Measurements from ENCODE around the gene LHFPL6.

The LHFPL6 gene

DNA sequence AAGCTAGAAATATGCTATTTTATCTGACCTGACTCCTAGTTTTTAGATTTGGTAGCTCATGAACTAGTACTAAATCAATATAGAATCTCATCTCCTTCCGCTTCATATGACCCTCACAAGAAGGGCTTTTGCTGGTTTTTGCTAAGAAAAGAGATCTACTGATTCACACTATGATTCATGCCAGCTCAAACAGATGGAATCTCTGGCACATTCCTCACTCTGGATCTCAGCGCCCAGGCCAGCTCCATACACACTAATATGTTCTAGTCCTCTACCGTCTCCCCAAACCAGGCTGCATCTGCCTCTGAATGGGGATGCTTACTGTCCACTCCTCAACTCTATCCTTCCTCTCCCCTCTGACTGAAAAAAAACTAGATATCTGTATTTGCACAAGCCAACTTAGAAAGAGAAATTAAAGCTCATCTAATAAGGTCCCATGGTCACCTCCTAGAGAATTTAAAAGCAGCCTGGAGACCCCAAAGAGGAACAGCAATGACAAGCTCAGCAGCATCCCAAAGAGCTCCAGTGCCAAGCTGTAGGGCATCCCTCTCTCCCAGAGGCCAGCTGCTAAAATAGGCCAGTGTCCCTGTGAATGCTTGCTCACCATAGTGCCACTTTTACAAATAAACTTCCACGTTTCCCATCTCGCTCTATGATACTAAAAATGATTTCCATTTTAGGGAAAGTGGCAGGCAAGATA is 74.9 kb downstream of the LHFPL6 start:
- peak in 6 of 42 donors; percentile 4 to 48 (median 8) for DNase-seq
- intact Hi-C loops (cut with DNase I): no loop called here

DNA sequence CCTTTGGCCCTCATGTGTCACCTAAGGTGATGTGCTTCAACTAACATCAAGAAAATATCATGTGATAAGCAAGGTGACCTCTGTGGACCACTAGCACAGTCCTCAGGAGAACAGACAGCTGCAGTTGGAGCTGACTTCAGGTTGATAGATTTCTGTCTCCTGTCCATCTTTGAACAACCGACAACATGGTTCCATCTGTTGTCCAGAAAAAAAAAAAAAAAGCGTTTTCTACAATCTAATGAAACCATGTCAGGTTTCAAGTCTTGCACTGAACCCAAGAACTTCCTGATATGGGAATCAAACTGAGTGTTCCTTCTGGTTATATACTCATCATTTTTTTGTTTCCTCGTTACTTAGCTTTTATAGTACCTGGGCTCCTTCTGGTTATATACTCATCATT is 75.7 kb downstream of the LHFPL6 start:
- intact Hi-C loops (cut with DNase I): no loop called here
- no peak for DNase-seq

DNA sequence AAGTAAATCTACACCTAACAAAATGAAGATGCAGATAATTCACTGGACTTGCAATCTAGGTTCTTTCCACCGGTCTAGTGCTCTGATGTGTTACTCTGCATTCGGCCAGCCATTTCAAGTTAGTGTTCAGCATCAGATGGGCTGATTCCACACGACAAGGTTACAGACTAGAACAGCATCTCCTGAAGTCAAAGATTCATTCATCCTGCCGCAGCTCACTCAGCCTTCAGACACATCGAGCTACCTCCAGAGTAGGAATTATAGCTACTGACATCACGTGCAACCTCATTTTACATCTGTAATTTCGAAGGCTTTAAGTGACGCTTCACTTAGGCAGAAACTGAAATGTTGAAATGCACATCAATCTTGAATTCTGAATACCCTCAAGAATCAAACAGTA is 76.5 kb downstream of the LHFPL6 start:
- intact Hi-C loops (cut with DNase I): no loop called here
- DNase-seq: no peak

DNA sequence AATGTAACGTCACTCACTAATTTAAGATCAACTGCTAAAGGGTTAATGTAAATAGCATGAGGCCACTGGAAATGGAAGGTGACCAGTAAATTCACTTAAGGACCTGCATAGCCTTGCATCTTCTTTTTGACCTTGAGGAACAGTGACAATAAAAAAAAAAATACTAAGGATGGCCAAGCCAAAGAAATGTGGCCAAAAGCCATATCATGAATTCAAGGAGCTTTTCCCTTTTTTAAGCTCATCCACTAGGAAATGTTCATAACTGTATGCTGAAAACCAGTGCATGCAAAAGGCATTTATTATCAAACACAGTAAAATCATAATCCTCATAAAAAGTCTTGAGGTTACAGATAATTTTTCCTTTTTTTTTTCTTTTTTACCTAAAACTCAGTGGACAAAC is 77.5 kb downstream of the LHFPL6 start:
- intact Hi-C loops (cut with DNase I): no loop called here
- no peak for DNase-seq

DNA sequence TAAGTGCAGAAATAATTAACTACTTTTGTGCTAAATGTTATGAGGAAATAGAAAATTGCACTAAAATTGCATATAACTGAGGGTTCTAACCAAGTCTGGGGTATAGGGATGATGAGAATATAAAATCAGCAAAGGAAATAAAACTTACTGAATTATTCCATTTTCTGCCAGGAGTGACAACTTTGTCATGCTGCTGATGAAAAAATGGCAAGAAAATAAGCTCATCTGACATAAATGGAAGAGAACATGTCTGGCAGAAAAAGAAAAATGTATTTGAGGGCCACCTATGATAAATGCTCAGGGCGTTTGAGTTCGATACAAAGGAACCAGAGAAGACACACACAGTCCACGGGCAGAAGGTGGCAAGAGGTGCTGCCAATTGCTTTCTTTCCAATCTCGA is 78.2 kb downstream of the LHFPL6 start:
- no peak for DNase-seq
- intact Hi-C loops (cut with DNase I): no loop called here

DNA sequence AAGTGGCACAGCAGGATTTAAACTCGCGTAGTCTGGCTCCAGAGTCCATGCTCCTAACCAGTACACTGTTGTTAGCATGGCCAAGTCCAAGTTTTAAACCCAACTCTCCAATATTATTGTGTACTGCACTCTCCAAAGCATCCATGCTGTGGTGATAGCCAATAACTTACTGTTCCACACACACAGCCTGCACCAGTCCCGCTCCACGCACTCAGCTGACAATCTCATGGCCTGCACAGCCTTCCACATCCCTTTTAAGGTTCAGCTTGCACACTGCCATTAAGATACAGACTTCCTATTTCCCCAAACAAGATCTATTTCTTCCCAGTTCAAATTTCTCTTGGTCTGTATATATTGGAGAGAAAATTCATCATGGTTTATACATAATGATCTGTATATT is 80.7 kb downstream of the LHFPL6 start:
- intact Hi-C loops (cut with DNase I): no loop called here
- no peak for DNase-seq

DNA sequence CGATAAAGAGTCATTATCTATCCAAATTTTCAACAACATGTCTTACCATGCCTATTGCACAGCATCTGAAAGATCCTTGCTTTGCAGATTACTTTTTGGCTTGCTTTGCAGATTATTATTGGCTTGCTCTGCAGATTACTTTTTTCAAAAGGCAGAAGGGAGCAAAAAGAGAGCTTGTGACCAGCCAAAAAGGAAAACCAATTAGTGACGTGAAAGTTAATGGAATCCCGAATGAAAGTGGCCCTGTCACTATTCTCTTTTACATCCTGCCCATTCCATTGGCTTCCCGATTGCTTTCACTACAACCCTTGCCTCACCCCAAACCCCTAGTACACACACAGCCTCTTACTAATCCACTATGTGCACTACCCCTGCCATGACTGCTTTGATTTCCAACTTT is 81.3 kb downstream of the LHFPL6 start:
- intact Hi-C loops (cut with DNase I): no loop called here
- no peak for DNase-seq

DNA sequence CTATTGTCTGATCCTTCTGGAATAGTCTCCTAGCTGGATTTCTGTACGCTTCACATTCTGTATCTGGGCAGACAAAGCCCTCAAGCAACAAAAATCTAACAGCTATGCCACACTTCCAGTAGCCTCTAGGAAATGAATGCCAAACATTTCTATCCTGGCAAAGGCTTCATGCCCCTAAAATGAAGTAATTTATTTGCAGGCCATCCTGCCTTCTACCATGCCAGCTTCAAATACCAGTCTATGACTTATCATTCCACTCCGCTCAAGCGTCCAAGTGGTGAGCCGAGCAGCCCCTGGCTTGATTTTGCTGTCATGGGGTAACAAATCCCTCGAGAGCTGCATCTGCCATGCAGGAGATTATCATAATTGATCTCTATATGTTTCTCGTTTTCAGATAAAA is 86.9 kb downstream of the LHFPL6 start:
- intact Hi-C loops (cut with DNase I): no loop called here

DNA sequence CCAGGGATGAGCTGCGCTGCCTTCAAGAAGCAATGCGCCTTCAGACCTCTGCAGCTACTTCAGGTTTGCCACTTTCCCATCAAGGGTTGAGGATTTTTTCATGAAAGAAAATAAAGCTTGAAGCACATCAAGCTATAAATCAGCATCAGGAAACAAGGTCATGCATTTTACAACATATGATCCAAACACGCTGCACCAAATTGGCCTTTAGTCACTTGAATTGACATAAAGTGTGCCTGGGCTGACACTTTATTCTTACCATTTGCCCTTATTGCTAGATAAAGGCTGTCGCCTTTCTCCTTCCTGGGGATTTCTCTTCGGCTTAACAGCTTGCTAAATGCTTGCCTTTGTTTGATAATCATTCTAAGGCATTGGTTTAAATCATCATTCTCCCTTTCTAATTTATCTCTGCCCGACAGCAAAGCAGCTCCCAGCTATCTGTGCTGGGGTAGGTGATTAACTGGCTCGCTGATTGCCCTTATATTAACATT is 87.7 kb downstream of the LHFPL6 start:
- intact Hi-C loops (cut with DNase I): no loop called here
- DNase-seq: no peak

More for the DNA sequence above, 86.9 kb downstream of the LHFPL6 start:
- no peak for DNase-seq

DNA sequence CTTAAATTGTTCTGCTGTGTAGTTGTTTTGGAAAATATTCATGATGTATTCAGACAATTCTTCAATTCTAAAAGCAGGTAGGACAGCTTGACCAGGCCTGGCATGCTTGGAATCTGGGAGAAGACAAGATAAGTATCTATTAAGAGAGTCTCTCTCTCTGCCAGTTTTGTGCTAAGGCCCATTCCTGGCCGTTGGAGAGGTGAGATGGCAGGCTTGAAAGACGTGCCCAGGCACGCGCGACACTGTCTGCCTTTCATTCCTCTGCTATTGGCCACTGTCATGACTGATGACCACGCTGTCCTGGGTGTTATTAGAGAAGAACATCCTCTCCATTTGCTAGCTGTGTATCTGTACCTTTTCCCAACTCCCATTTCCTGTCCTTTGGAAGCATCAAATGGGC is 90.3 kb downstream of the LHFPL6 start:
- intact Hi-C loops (cut with DNase I): no loop called here
- no peak for DNase-seq

DNA sequence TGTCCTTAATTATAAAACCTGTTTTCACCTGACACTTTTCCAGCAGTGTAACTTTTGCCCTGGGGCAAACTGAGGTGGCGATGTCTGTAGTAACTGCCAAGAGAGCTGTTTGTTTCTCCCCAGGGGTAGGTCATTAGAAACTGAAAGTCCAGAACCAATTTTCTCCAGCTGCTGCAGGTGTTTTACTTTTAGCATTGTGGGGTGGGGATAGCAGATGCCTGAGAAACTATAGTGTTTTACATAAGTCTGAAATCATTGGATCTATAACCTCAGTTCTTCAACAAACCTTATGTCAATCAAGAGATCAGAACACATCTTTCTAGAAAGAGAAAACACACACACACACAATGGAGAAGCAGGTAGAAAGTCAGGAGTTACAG is 92.7 kb downstream of the LHFPL6 start:
- intact Hi-C loops (cut with DNase I): no loop called here
- DNase-seq: no peak

DNA sequence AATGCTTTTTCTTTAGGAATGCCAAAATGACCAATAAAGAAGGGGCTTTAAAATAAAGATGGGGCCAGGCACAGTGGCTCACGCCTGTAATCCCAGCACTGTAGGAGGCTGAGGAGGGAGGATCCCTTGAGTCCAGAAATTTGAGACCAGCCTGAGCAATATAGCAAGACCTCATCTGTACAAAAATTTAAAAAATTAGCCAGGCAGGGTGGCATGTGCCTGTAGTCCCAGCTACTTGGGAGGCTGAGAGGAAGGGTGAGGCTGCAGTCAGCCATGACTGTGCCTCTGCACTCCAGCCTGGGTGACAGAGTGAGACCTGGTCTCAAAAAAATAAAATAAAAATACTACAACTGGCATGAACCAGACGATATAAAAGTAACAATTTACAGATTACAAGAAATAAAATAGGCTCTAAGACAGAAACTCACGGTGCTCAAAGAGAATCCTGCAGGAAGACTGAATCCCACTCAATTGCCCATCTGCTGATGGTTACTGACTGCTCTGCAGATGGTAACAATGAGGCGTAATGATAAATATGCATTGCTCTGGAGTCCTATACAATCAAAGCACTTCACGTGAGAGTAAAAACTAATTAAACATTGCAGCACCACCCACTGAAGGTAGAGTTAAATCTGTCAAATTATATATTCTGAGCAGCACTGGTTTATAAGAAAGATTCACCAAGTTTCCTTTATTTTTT is 93.2 kb downstream of the LHFPL6 start:
- intact Hi-C loops (cut with DNase I): no loop called here
- no peak for DNase-seq

DNA sequence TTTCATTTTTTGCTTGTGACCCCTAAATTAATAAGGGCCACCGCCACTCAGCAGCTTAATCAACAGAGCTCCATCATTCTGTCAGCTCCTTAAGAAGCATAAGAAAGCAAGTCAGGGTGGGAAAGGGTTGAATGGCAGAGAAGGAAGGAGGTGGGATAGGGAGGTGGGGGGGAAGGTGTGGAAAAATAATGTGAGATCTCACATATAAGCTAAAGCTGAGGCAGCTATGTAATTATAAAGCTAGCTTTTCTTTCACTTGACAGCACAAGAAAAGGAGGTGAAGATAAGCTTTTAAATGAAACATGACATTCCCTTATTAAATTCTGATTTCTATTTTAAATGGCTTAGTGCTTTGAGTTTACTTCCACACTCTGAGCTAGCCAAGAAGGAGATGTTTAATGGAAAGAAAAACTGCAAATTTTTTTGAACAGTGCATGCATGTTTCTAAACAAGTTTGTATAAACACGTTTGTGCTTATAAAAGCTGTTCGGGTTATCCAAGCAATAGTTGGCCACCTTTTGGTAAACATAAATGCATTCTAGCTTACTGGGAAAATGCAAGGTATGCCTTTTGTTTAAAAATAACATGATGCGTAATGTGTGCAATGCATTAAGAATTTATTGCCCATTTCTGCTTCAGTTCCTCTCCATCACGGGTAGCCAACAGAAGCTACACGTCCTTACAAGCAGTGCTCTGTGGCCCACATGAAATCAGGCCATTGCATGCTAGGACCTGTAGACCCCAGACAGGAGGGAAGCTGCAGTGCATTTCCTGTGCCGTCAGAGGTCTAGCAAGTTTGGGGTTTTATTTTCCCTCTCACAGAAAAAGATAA is 96.2 kb downstream of the LHFPL6 start:
- intact Hi-C loops (cut with DNase I): no loop called here

DNA sequence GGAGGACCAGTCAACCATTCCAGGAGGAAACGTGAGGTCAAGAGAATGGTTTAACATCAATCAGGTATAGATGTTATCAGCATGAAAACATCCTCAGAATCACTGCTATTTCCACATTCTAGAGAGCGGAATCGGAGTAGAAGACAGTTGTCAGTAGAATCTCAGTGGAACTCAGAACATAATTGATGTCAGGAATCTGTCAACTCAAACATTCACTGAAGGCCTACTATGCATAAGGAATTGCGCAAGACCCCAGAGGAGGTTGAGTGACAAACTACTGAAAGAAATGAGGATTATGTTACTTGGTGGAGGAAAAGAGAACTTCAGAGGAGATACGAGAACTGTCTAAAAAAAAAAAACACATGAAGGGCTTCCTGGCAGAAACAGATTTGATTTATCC is 97.8 kb downstream of the LHFPL6 start:
- no peak for DNase-seq
- intact Hi-C loops (cut with DNase I): no loop called here

More for the DNA sequence above, 96.2 kb downstream of the LHFPL6 start:
- no peak for DNase-seq

DNA sequence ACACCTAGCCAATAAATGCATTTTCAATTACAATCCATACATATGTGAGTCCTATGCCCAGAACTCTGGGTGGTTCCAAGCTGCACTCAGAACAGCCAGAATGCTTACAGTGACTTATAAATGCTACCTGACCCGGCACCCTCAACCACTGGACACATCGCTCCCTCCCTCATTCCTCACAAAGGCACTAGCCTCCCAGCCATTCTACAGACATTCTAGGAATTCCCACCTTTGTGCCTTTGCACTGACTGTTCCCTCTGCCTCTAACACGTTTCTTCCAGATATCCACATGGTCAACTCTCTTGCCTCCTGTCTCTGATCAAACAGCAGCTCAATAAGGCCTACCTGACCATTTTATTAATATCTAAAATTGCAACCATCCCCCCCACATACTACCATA is 99.9 kb downstream of the LHFPL6 start:
- intact Hi-C loops (cut with DNase I): no loop called here

DNA sequence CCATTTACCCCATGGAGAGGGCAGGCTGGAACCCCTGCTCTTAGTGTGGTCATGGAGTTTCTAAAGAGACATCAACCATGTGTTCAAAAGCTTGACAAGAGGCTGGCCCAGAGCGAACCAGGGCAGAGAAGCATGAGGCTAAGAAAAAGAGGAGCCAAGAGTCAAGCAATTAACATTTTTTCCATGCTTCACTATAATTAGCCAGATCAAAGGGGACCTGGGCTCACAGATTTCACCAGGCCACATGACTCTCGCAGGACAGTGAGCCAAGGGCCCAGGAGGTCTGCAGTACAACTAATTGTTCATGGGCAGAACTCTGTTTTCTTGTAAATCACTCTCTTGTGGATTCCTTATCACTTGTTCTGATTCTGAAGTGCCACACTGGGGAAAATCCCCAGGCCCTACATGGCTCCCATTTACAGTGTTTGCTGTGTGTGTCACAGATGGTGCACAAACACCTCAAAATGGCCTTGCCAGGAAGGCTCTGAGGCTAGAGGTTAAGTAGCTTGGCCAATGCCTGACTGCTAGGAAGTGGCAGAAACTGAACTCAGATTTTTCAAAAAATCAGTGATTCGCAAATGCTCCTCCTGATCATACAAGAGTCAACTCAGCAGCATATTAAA is 101.2 kb downstream of the LHFPL6 start:
- intact Hi-C loops (cut with DNase I): no loop called here

More for the DNA sequence above, 99.9 kb downstream of the LHFPL6 start:
- no peak for DNase-seq

DNA sequence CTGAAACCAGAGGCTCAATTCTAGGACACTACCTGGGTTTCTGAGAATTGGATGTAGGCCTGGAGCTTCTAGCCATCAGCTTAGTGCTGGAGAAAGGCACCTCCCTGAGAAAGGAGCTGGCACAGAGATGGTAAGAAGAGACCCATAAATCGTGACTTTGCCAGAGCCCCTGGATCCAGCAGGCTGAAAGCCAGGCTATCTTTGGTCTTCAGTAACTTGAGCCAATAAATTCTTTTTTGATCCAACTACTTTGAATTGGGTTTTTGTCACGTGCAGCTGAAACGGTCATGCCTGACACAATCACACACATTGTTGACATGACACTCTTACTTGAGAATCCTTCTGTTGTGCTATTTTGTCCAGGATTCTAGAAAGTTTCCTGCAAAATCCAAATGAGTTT is 103.4 kb downstream of the LHFPL6 start:
- DNase-seq: no peak
- intact Hi-C loops (cut with DNase I): no loop called here

More for the DNA sequence above, 101.2 kb downstream of the LHFPL6 start:
- DNase-seq: peak in 18 of 42 donors; percentile 9 to 50 (median 22)

DNA sequence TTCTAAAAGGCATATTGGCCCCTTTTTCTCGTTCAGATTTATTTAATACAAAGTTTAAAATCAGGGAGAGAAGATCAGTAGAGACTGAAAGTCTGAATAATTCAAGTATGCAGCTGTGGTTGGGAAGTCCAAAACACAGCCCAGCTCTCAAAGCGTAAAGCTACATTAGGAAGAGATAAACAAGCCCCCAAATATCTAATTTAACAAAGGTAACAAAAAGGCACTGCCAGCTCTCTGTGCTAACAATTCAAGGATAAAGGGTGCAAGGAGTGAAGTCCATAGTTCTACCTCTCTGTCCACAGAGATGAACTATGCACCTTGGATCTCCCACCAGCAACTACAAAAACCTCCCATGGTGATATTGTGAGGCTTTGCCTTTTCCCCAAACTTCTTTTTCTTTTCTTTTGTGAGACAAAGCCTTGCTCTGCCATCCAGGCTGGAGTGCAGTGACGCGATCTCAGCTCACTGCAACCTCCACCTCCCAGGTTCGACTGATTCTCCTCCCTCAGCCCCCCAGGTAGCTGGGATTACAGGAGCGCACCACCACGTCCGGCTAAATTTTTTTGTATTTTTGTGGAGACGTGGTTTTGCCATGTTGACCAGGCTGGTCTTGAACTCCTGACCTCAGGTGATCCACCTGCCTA is 104.4 kb downstream of the LHFPL6 start:
- no peak for DNase-seq
- intact Hi-C loops (cut with DNase I): no loop called here

DNA sequence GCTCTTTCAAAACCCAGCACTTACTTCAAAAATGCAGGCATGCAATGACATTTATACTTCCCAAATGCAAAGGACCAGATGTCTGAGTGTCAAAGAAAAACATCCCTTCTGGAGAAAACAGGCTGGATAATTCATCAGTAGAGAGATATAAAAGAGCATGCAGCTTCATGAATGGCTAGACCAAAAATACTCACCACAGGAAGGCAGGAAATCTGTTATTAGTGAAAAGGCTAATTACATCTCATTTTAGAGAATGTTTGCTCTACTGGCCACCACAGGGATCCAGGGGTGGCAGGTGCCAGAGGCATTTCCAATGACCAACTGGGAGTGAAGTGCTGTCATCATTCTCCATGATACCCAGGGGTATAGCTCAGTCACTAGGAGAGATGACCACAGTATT is 106.5 kb downstream of the LHFPL6 start:
- intact Hi-C loops (cut with DNase I): no loop called here

More for the DNA sequence above, 106.5 kb downstream of the LHFPL6 start:
- DNase-seq: no peak

Data from head of caudate nucleus (tissue), 42 donors.